Lower leg skin (tissue), 4 donors: ENCODE data around the gene CELA2B. TPM values are rescaled to one million over a fixed set of nuclear protein-coding genes. Genes with fewer than 3 reads are reported as not detected.
"Not testable (repeated sequence)": the region's sequence is repeated elsewhere in the genome, so short reads cannot be mapped to it uniquely, and the experiment has no call there.

Source experiments
- DNase-seq, 2 donors: peaks; one replicate each; pipeline ENCODE4 v3.0.0-alpha.2; 2019; ENCODE audit warnings: low spot score in 2 of 2
- H3K4me3 ChIP-seq: fragments of 200-600 bp; sonication (generic); 2 replicates; pipeline ENCODE4 v1.5.1; 2017; ENCODE audit warnings: mild to moderate bottlenecking, low read depth; ENCODE audit not compliant: poor library complexity, severe bottlenecking
- CTCF ChIP-seq, 3 donors: fragments of 450-650 bp; IDR thresholded peaks; one replicate each; pipeline ENCODE4 v1.5.1; 2016; ENCODE audit warnings: antibody characterized with exemption in 3 of 3, mild to moderate bottlenecking in 3 of 3, moderate library complexity in 2 of 3
- POLR2A ChIP-seq, 2 donors: fragments of 450-650 bp; IDR thresholded peaks; one replicate each; pipeline ENCODE4 v1.6.1; 2016 to 2017; ENCODE audit warnings: antibody characterized with exemption in 2 of 2, mild to moderate bottlenecking in 1 of 2, moderate library complexity in 1 of 2
- WGBS, 2 donors: methylation state at CpG; one replicate each; pipeline ENCODE4 v1.1.5; 2018; 5-methylcytosine and 5-hydroxymethylcytosine counted together
- intact Hi-C: fragments of 100-400 bp; cut with DNase I; formaldehyde crosslinking; loops from one replicate; pipeline ENCODE4 v1.15.0; 2023; ENCODE audit warnings: low total_unique reads
- total RNA-seq, 4 donors: library from RNA; depleted of rRNA; stranded (reverse); fragments of >200 nt; gene quantifications; one replicate each; pipeline ENCODE4 v1.1.0, GENCODE V29; 2016

The CELA2B gene
- total RNA-seq, 4 donors from 2014 or later, result 0.49 TPM; not detected in 3

GRCh38 chr1:15430787-15431570 lies 44.9 kb upstream of the CELA2B start:
- TF ChIP-seq POLR2A (IDR thresholded peaks at IDR 0.05) (no peak), CTCF (IDR thresholded peaks at IDR 0.05) (peak in 1 of 3 donors; percentile 68)
- DNase-seq, result peak; percentile 49 to 95
- 58 to 62% methylated on average over 19 of the region's 19 CpGs for WGBS, 2 donors
- intact Hi-C loops, result no loop called here
- no peak overlapping the region for H3K4me3 ChIP-seq

- no peak overlapping the region for H3K4me3 ChIP-seq
- no peak for DNase-seq
- TF ChIP-seq POLR2A (IDR thresholded peaks at IDR 0.05), result no peak
- no peak for TF ChIP-seq CTCF (IDR thresholded peaks at IDR 0.05)
- 81 to 83% methylated on average over 4 of the region's 4 CpGs for WGBS, 2 donors
- intact Hi-C loops, result no loop called here
Measured at GRCh38 chr1:15431571-15431948, 44.3 kb upstream of the CELA2B start.

GRCh38 chr1:15432324-15432723 lies 43.6 kb upstream of the CELA2B start:
- no peak overlapping the region for H3K4me3 ChIP-seq
- DNase-seq, result no peak
- TF ChIP-seq POLR2A (IDR thresholded peaks at IDR 0.05) (no peak), CTCF (IDR thresholded peaks at IDR 0.05) (no peak)
- intact Hi-C loops, result no loop called here
- 78 to 83% methylated on average over 9 of the region's 9 CpGs for WGBS, 2 donors

GRCh38 chr1:15433471-15433870 lies 42.4 kb upstream of the CELA2B start:
- intact Hi-C loops, result no loop called here

GRCh38 chr1:15434739-15435138 lies 41.2 kb upstream of the CELA2B start:
- intact Hi-C loops, H3K4me3 ChIP-seq, DNase-seq: not testable (repeated sequence)
- 63 to 65% methylated on average over 8 of the region's 8 CpGs for WGBS, 2 donors

More at GRCh38 chr1:15433471-15433870, 42.4 kb upstream of the CELA2B start:
- TF ChIP-seq POLR2A (IDR thresholded peaks at IDR 0.05), result no peak
- TF ChIP-seq CTCF (IDR thresholded peaks at IDR 0.05), result no peak
- H3K4me3 ChIP-seq, result no peak overlapping the region
- DNase-seq, result no peak
- WGBS, 2 donors, result 78 to 87% methylated on average over 9 of the region's 9 CpGs

GRCh38 chr1:15435239-15436077 lies 40.4 kb upstream of the CELA2B start:
- TF ChIP-seq POLR2A (IDR thresholded peaks at IDR 0.05) (no peak), CTCF (IDR thresholded peaks at IDR 0.05) (no peak)
- 89 to 92% methylated on average over 17 of the region's 17 CpGs for whole genome bisulfite sequencing, 2 donors
- H3K4me3 ChIP-seq, result no peak overlapping the region
- no peak for DNase-seq
- intact Hi-C loops, result no loop called here
